GM18502 (cell line): ENCODE measurements around the gene LOC101059915.
"Not testable (repeated sequence)": the region's sequence is repeated elsewhere in the genome, so short reads cannot be mapped to it uniquely, and the experiment has no call there.

ENCODE experiments used
- ATAC-seq: cut with Tn5 transposase; IDR thresholded peaks from one replicate; pipeline ENCODE4 v1.9.1; 2021; ENCODE audit warnings: mild to moderate bottlenecking; ENCODE audit not compliant: unreplicated experiment, poor library complexity

The LOC101059915 gene

GRCh38 chrX:71638409-71638808 is 28.9 kb upstream of the LOC101059915 start:
- no peak for ATAC-seq

DNA sequence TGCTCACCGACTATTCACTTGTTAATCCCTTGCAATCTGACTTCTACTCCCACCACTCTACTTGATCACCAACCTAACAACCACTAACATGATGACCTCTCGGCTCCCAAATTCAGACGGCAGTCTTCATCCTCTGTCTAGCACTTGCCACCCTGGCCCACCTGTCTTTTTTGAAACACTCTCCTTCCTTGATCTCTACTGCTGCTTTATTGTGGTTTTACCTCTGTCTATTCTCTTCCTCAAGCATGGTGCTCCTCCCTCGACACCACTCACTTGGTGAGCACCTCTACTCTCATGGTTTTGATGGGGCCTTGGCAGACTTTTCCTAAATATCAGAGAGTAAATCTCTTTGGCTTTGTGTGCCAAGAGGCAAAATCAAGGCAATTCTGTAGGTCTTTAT is 27.3 kb upstream of the LOC101059915 start:
- ATAC-seq = no peak

DNA sequence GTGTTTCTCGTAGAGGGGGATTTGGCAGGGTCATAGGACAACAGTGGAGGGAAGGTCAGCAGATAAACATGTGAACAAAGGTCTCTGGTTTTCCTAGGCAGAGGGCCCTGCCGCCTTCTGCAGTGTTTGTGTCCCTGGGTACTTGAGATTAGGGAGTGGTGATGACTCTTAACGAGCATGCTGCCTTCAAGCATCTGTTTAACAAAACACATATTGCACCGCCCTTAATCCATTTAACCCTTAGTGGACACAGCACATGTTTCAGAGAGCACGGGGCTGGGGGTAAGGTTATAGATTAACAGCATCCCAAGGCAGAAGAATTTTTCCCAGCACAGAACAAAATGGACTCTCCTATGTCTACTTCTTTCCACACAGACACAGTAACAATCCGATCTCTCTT is 22.9 kb upstream of the LOC101059915 start:
- ATAC-seq = not testable (repeated sequence)

- ATAC-seq = peak; percentile 73
Measured at GRCh38 chrX:71650333-71650969, 16.9 kb upstream of the LOC101059915 start.

DNA sequence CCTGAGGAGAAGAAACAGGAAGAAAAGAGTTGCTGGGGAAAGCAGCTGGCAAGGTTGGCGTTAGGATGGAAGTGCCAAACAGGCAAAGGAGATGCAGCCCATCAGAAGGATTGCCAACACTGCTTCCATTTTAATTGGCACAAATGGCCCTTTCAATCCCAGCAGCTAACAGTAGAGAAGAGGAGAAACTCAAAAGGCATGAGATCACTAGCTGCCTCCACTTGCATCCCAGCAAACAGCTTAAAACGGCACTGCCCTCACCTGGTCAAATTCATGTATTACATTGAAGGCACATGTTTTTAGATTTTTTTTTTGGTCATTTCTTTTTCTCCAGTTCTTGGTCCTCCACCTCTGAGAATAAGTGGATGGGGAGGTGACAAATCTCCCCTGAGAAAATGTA is 14.9 kb upstream of the LOC101059915 start:
- ATAC-seq = peak; percentile 66

DNA sequence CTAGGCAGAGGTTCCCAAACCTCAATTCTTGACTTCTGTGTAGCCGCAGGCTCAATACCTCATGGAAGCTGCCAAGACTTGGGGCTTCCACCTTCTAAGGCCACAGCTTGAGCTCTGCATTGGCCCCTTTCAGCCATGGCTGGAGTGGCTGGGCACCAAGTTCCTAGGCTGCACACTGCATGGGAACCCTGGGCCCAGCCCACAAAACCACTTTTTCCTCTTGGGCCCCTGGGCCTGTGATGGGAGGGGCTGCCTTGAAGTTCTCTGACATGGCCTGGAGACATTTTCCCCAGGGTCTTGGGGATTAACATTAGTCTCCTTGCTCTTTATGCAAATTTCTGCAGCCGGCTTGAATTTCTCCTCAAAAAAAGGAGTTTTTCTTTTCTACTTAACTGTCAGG is 14.0 kb upstream of the LOC101059915 start:
- no peak for ATAC-seq

DNA sequence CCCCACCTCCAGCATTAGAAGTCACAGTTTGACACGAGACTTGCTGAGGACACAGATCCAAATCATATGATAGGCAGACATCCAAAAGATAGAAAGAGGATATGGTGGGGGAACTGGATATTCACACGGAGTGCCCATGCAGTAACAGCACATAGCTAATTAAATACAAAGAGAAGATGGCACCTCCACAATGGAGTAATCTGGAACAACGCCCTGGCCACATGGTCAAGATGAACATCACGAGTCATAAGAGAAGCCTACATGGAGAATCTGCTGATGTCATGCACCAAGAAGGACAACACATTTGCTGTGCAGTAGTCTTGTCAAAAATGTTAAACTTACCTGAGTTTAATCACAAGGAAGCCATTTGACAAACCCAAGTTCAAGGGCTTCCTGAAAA is 10.1 kb upstream of the LOC101059915 start:
- no peak for ATAC-seq

DNA sequence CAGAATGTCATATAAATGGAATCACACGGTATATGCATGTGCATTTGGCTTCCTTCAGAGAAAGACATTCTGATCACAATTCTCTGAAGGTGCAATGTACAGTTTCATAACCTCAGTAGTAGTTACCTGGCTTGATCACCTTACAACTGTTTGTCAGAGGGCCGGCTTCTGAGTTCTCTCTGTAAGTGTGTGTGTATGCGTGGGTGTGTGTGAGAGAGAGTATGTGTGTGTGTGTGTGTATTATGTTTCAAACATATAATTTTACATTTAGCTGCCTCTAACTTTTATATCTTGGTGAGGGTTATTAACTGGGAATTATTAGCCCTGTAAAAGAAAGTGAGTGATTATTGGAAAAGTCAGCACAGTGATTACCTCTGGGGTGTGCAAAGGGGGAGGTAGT is 8.0 kb upstream of the LOC101059915 start:
- no peak for ATAC-seq

DNA sequence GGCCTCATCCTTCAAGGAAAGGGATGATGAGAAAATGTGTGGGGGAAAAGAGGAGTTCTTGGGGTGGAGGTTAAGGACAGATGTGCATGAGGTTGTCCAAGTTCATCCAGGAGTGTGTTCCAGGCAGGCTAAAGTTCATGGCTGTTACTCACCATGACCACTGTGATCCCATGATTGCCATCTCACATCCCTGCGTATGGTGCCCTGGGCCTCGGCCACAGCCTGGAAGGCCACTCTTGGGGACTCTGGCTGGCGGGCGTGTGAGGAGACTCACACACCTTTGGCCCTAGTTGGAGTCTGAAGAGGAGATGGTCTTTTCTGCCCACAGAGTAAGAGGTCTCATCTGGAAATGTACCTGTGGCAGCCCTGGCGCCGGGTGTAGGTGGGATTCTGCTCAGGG is 7.4 kb upstream of the LOC101059915 start:
- ATAC-seq = no peak

- ATAC-seq = no peak
Measured at GRCh38 chrX:71660562-71661416, 6.6 kb upstream of the LOC101059915 start.

- ATAC-seq = no peak
Measured at GRCh38 chrX:71661919-71662318, 5.4 kb upstream of the LOC101059915 start.

DNA sequence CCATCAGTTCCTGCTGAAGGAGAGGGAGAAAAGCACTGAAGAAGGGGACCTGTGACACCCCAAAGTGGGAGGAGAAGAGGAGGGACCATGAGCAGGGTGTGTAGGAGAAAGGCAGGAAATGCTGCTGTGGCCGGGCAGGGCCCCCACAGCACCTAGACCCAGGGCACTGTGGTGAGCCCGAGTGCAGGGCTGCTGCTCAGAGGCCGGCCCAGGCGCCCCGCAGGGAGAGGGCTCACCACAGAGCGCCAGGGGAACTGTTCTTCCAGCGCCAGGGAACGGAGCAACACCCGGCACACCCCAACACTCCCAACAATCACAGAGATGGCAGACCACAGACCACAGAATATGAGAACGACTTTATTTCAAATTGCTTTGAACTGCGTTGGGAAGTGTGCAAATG is 4.7 kb upstream of the LOC101059915 start:
- ATAC-seq = not testable (repeated sequence)

GRCh38 chrX:71663238-71663637 is 4.1 kb upstream of the LOC101059915 start:
- ATAC-seq = not testable (repeated sequence)

DNA sequence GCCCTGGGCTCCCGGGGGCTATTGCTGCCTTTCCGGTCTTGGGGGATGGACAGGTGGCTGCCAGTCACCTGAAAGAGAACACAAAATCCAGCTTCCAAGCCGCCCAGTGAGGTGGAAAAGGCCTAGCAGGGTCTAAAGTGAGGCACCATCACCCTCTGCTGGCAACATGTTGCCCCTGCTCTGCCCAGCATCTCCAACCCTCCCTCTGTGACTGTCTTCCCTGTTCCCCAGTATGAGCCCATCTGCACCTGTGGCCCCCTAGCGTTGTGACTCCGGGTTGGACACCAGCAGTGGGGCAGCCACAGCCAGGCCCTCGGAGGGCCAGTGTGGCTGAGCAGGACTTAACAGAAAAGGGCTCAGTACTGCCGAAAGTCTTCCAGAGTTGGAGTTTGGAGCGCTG is 3.1 kb upstream of the LOC101059915 start:
- not testable (repeated sequence) for ATAC-seq

GRCh38 chrX:71664889-71665491 is 2.4 kb upstream of the LOC101059915 start:
- no peak for ATAC-seq

DNA sequence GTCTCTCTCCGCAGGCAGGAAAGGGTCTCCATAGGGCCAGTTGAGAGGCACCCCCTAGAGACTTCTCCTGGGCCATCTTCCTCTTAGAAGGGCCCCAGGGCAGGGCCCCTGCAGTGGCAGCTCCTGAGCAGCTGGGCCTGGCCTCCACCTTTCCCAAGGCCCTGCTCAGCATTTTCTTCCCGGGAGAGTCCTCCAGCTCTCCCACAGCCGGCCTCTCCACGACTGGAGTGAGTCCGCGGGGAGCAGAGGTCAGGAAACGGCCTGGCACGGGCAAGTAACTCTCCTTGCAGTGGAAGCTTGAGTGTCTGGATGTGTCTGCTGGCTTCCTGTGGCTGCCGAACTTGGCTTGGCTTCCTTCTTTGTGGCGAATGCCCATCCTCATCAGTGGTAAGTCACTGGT is 1.6 kb upstream of the LOC101059915 start:
- ATAC-seq = no peak

DNA sequence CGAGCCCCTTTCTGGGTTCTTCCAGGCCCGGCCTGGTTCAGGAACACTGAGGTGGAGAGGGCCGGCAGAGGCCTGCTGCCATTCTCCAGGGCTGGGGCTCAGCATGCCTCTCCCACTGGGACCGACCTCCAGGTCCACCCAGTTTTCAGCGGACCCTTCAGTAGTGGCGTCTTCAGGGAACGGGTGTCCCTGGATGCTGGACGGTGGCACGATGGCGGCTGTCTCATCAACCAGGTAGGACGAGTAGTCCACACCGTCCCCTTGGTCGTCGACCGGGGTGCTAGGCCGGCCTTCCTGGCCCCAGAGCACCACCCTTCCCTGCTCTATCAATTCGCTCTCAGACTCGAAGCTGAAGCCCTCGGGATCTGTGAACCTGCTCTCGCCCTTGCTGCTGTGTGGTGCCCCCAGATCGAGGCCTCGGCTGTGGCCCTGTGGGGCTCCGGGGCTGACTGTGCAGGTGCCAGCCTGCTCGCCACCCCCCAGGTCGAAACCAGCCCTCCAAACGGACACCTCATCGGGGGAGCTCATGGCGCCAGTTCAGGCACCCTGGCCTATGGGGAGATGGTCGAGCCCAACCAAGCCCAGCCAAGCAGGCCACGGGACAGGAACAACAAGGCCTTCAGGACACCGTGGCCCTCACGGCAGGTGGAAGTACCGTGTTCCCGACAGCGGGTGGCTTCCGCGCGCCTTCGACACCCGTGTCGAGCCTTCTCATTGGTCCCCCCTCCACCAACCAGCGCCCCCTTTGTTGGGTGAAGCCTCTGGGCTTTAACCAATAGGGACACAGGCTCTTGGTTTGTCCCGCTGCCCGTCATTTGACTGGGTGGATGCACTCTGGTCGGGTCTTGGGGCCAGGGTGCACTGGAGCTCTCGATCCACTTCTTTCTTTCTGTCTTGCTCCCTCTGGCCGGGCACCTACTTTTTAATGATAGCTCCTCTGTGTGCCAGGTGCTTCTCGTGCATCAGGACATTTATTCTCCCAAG is 814 bp upstream of the LOC101059915 start:
- no peak for ATAC-seq

GRCh38 chrX:71668248-71668595 is 876 bp downstream of the LOC101059915 start:
- ATAC-seq = no peak

DNA sequence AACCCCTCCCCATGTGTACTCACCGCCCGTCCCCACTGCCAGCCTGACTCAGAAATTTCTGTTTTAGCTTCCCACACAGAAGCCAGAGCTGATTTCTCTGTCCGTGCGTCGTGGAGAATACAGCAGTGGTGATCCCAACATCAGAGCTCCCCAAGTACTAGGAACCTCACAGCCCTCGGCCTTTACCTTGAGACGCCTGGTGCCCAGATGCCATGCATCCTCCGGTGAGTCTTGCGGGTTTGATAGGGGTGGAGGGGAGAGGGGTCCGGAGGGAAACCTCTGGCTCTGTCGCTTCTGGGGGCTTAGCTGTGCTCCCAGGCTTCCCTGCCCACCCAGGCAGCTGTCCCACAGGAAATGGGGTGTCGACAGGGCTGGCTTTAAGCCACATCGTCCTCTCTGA is 2.1 kb downstream of the LOC101059915 start:
- ATAC-seq = no peak

- ATAC-seq = peak; percentile 61
Measured at GRCh38 chrX:71669947-71670346, 2.6 kb downstream of the LOC101059915 start.
